Amniotic epithelial cell (primary cell): ENCODE results near the gene LUC7L2.
"Not testable (repeated sequence)": the region's sequence is repeated elsewhere in the genome, so short reads cannot be mapped to it uniquely, and the experiment has no call there.

Experiments used
- DNase-seq: peaks from one replicate; pipeline ENCODE4 v3.0.0-alpha.2; 2010; ENCODE audit warnings: low read depth

Gene LUC7L2

GRCh38 chr7:139396323-139396951, 36.7 kb downstream of the LUC7L2 start:
- DNase-seq, result no peak

GRCh38 chr7:139397192-139397591, 37.5 kb downstream of the LUC7L2 start:
- no peak for DNase-seq

- DNase-seq, result no peak
These were observed 43.9 kb downstream of the LUC7L2 start for GRCh38 chr7:139403601-139404000.

- DNase-seq, result no peak
These were observed 47.9 kb downstream of the LUC7L2 start for GRCh38 chr7:139407555-139407954.

- peak; percentile 25 for DNase-seq
These were observed 55.2 kb downstream of the LUC7L2 start for GRCh38 chr7:139414743-139415402.

GRCh38 chr7:139416405-139416804, 56.7 kb downstream of the LUC7L2 start:
- DNase-seq, result no peak

GRCh38 chr7:139417478-139417877, 57.8 kb downstream of the LUC7L2 start:
- DNase-seq, result no peak

GRCh38 chr7:139421123-139421522, 61.4 kb downstream of the LUC7L2 start:
- no peak for DNase-seq

- DNase-seq, result peak; percentile 94
These were observed 62.4 kb downstream of the LUC7L2 start for GRCh38 chr7:139422126-139422525.

- DNase-seq, result peak; percentile 95
These were observed 63.4 kb downstream of the LUC7L2 start for GRCh38 chr7:139423091-139423490.

GRCh38 chr7:139424004-139424403, 64.3 kb downstream of the LUC7L2 start:
- DNase-seq, result no peak

GRCh38 chr7:139425701-139426100, 66.0 kb downstream of the LUC7L2 start:
- DNase-seq, result not testable (repeated sequence)

- peak; percentile 19 for DNase-seq
These were observed 66.7 kb downstream of the LUC7L2 start for GRCh38 chr7:139426258-139427028.

GRCh38 chr7:139427029-139427420, 67.3 kb downstream of the LUC7L2 start:
- no peak for DNase-seq

GRCh38 chr7:139427788-139428187, 68.1 kb downstream of the LUC7L2 start:
- no peak for DNase-seq

GRCh38 chr7:139429735-139430134, 70.0 kb downstream of the LUC7L2 start:
- DNase-seq, result not testable (repeated sequence)

- peak; percentile 21 for DNase-seq
These were observed 70.7 kb downstream of the LUC7L2 start for GRCh38 chr7:139430443-139430842.

- no peak for DNase-seq
These were observed 71.3 kb downstream of the LUC7L2 start for GRCh38 chr7:139431010-139431409.

GRCh38 chr7:139431459-139431858, 71.8 kb downstream of the LUC7L2 start:
- DNase-seq, result peak; percentile 76

GRCh38 chr7:139436806-139437205, 77.1 kb downstream of the LUC7L2 start:
- DNase-seq, result no peak

- DNase-seq, result no peak
These were observed 79.7 kb downstream of the LUC7L2 start for GRCh38 chr7:139439375-139439774.

- DNase-seq, result no peak
These were observed 82.3 kb downstream of the LUC7L2 start for GRCh38 chr7:139441961-139442360.
